GM19455 (cell line): ENCODE data around the gene LAMB4.

ENCODE experiments used
- ATAC-seq: cut with Tn5 transposase; IDR thresholded peaks from one replicate; pipeline ENCODE4 v1.9.1; 2021; ENCODE audit not compliant: unreplicated experiment

LAMB4 gene

GRCh38 chr7:108142675-108143259 is 12.6 kb upstream of the LAMB4 start:
- no peak for ATAC-seq

DNA sequence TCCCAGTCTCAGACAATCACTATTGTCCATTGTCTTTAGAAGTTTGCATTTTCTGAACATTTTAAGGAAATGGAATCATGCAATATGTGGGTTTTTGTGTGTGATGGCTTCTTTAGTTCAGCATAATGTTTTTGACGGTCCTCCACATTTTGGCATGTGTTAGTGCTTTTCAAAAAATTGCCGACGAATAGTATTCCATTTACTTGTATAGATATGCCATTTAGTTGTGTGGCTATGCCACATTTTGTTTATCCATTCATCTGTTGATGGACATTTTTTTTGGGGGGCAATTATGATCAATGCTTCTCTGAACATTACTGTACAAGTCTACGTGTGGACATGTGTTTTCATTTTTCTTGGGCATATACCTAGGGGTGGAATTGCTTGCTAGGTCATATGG is 12.0 kb upstream of the LAMB4 start:
- no peak for ATAC-seq

GRCh38 chr7:108140671-108141070 is 10.5 kb upstream of the LAMB4 start:
- no peak for ATAC-seq

GRCh38 chr7:108138911-108139310 is 8.8 kb upstream of the LAMB4 start:
- ATAC-seq, result no peak

DNA sequence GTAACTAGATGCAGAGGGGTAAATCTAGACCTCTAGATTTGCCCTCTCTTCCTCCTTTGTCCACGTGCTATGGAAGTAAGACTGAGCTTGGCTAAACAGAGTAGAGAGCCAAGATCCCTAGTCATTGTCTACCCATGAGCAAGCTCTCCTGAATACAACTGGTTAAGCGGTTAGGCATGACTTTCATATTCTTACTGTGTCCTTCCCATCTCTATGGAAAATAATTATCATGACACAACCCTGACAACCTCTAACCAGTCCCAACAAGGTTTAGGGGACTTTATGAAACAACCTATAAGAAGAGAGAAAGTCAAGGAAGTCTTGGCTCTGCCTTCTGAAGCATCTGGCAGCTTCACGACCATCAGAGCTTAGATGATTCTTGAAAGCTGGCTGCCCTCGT is 7.8 kb upstream of the LAMB4 start:
- no peak for ATAC-seq

GRCh38 chr7:108137040-108137439 is 6.9 kb upstream of the LAMB4 start:
- no peak for ATAC-seq

DNA sequence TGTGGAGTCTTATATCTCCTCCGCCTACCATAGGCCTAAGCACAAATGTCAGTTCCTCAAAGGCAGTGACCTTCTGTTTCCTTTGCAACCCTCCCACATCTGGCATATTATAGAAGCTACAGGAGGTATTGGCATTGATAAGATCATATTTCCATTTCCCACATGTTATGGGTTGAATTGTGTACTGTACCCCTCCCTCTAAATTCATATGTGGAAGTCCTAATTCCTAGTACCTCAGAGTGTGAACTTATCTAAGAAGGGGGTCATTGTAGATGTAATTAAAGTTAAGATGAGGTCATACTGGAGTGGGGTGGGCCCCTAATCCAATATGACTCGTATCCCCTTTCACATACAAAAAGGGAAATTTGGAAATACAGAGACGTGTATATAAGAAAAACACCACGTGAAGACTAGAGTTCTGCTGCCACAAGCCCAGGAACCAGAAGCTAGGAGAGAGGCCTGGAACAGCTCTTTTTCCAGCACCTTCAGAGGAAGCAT is 6.1 kb upstream of the LAMB4 start:
- ATAC-seq, result no peak

- peak; percentile 95 for ATAC-seq
Measured at GRCh38 chr7:108135446-108136190, 5.5 kb upstream of the LAMB4 start.

DNA sequence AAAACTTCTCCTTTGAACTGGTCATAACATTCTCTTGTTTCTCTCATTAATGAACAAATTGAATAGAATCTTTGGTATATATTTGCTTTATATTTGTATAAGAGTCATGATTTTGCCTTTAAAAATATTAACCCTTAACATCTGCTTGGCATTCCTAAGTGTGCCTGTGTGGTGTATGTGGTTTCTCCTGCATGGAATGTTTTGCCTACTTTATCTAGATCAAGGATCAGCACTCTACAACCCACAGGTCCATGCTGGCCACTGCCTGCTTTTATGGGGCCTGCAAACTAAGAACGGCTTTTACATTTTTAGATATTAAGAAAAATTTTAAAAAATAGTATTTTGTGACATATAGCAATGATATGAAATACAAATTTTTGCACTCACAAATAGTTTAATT is 4.3 kb upstream of the LAMB4 start:
- ATAC-seq, result no peak

DNA sequence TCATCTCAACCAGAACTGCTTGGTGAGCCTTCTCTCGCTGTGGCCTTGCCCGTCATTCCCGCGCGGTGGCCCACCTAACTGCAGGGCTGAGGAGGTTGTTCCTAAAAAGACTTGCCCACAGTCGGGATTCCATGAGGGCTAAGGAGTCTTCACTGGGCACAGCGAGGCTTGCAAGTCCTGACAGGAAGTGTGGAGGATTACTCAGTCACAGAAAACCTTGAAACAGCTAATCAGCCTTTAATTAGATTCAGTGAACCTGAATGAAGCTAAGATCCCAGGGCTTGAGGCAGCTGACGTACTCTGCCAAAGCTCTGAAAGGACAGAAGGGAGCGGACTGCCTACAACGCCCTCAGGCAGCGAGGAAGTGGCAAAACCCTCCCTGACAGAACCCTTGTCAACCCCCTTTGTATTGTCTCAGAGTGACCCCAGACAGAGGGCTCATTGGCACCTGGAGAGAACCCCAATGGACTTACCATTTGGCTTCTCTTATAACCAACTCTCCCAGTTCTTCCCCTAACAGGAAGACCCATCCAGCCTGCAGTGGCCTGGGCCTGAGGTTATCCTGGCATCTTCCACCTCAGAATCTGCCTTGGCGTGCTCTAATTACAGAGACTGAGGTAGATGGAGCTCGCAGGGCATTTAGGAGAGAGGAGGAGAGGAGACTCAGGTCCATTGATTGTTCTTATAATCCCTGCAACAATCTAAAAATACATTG is 2.5 kb upstream of the LAMB4 start:
- ATAC-seq, result no peak

GRCh38 chr7:108129018-108129965 is 869 bp downstream of the LAMB4 start:
- ATAC-seq, result no peak

- no peak for ATAC-seq
Measured at GRCh38 chr7:108128514-108128913, 1.6 kb downstream of the LAMB4 start.

GRCh38 chr7:108127461-108127860 is 2.7 kb downstream of the LAMB4 start:
- no peak for ATAC-seq

GRCh38 chr7:108124820-108125219 is 5.3 kb downstream of the LAMB4 start:
- ATAC-seq, result no peak

DNA sequence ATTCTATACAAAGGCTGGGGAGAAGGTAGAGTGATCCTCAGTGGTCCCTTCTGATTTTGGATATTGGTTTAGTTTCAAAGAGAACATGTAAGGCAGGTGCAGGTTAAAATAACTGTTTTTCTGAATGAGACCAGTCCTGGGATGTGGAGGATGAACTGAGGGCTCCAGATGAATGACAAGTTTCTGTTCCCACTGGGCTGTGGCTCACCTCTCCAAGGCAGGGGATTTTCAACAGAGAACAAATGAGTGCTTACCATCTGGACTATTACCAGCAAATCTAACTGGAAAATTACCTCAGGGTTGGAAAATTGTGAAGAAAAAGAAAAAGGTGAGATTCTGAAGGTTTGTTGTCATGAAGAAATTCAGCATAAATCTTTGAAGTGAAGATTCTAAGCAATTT is 8.0 kb downstream of the LAMB4 start:
- ATAC-seq, result no peak

- no peak for ATAC-seq
Measured at GRCh38 chr7:108120933-108121332, 9.2 kb downstream of the LAMB4 start.

GRCh38 chr7:108120196-108120595 is 10.0 kb downstream of the LAMB4 start:
- ATAC-seq, result no peak

GRCh38 chr7:108118959-108119358 is 11.2 kb downstream of the LAMB4 start:
- ATAC-seq, result no peak

DNA sequence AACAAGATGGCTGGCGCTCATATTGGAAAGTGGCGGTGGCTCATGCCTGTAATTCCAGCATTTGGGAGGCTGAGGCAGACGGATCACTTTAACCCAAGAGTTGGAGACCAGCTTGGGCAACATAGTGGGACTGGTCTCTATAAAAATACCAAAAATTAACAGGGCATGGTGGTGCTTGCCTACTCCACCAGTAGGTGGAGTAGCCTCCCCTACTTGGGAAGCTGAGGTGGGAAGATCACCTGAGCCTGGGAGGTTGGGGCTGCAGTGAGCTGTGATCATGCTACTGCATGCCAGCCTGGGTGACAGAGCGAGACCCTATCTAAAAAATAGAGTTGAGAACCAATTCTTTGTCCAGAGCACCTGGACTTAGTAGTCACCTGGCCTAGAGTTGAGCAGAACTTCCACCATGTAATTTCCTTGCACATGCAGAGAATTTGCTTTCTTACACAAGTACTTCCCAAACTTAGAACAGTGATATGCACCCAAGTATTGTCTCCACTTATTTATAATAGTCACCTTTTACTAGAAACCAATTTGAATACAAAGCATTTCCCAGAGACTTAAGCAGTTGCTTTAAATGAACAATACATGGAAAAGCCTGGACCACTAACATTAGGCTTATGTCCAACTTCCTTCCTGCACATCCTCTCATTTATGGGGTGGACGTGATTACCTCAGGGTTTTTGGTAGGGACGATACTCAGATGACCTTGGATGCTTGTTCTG is 15.9 kb downstream of the LAMB4 start:
- peak; percentile 77 for ATAC-seq

GRCh38 chr7:108112683-108113082 is 17.5 kb downstream of the LAMB4 start:
- ATAC-seq, result no peak
